ENCODE measurements around the gene PPFIA2. TPM values are rescaled to one million over a fixed set of nuclear protein-coding genes. Genes with fewer than 3 reads are reported as not detected.

The PPFIA2 gene
- total RNA-seq, 1 experiment from 2014 or later, result 10.2 TPM

- Histone ChIP-seq H3K4me1 (peaks cover 3% of the 10 kb centered on the region; the same call in 1 of the 2 replicates), H3K27ac (no peak overlapping the region), H3K36me3 (no peaks in the 10 kb centered on the region), H3K27me3 (no peaks in the 10 kb centered on the region), H3K9me3 (replicated peaks) (no peaks in the 10 kb centered on the region), H3K4me3 (no peak overlapping the region)
- DNase-seq, result no peak
These were observed 215.5 kb downstream of the PPFIA2 start for GRCh38 chr12:81543621-81544139.

- Histone ChIP-seq H3K9me3 (replicated peaks) (no peaks in the 10 kb centered on the region), H3K4me1 (peaks cover 3% of the 10 kb centered on the region; the same call in 1 of the 2 replicates), H3K4me3 (no peak overlapping the region), H3K27me3 (no peaks in the 10 kb centered on the region), H3K36me3 (no peaks in the 10 kb centered on the region), H3K27ac (peak overlapping the region; percentile 9; the same call in 1 of the 2 replicates)
- DNase-seq, result peak in 1 of 2 experiments; percentile 3
These were observed 216.8 kb downstream of the PPFIA2 start for GRCh38 chr12:81542065-81543010.

- DNase-seq, result no peak
- H3K27me3 ChIP-seq, result no peaks in the 10 kb centered on the region
These were observed 218.0 kb downstream of the PPFIA2 start for GRCh38 chr12:81541121-81541520.

GRCh38 chr12:81539279-81539678 is 219.9 kb downstream of the PPFIA2 start:
- Histone ChIP-seq H3K27ac (no peak overlapping the region), H3K27me3 (no peaks in the 10 kb centered on the region), H3K4me3 (no peak overlapping the region), H3K9me3 (replicated peaks) (no peaks in the 10 kb centered on the region), H3K36me3 (no peaks in the 10 kb centered on the region), H3K4me1 (peaks cover 3% of the 10 kb centered on the region; the same call in 1 of the 2 replicates)
- no peak for DNase-seq

More at GRCh38 chr12:81541121-81541520, 218.0 kb downstream of the PPFIA2 start:
- no peak overlapping the region for H3K27ac ChIP-seq
- H3K4me1 ChIP-seq, result peaks cover 3% of the 10 kb centered on the region; the same call in 1 of the 2 replicates
- H3K4me3 ChIP-seq, result no peak overlapping the region
- no peaks in the 10 kb centered on the region for H3K36me3 ChIP-seq
- H3K9me3 ChIP-seq (replicated peaks), result no peaks in the 10 kb centered on the region

- no peak overlapping the region for H3K4me3 ChIP-seq
- no peak overlapping the region for H3K27ac ChIP-seq
- no peaks in the 10 kb centered on the region for H3K9me3 ChIP-seq (replicated peaks)
- no peaks in the 10 kb centered on the region for H3K27me3 ChIP-seq
- H3K36me3 ChIP-seq, result no peaks in the 10 kb centered on the region
- H3K4me1 ChIP-seq, result no peaks in the 10 kb centered on the region
- no peak for DNase-seq
These were observed 226.1 kb downstream of the PPFIA2 start for GRCh38 chr12:81533054-81533453.

GRCh38 chr12:81530352-81530751 is 228.8 kb downstream of the PPFIA2 start:
- no peak overlapping the region for H3K4me3 ChIP-seq
- H3K9me3 ChIP-seq (replicated peaks), result no peaks in the 10 kb centered on the region
- no peaks in the 10 kb centered on the region for H3K27me3 ChIP-seq
- no peaks in the 10 kb centered on the region for H3K36me3 ChIP-seq
- H3K27ac ChIP-seq, result no peak overlapping the region
- no peak for DNase-seq
- no peaks in the 10 kb centered on the region for H3K4me1 ChIP-seq

- Histone ChIP-seq H3K27me3 (no peaks in the 10 kb centered on the region), H3K4me3 (no peak overlapping the region), H3K4me1 (no peaks in the 10 kb centered on the region), H3K36me3 (no peaks in the 10 kb centered on the region), H3K9me3 (replicated peaks) (no peaks in the 10 kb centered on the region), H3K27ac (no peak overlapping the region)
- no peak for DNase-seq
These were observed 238.8 kb downstream of the PPFIA2 start for GRCh38 chr12:81520064-81520945.

- H3K4me1 ChIP-seq, result no peaks in the 10 kb centered on the region
- H3K36me3 ChIP-seq, result no peaks in the 10 kb centered on the region
- DNase-seq, result no peak
- H3K9me3 ChIP-seq (replicated peaks), result no peaks in the 10 kb centered on the region
- H3K27ac ChIP-seq, result no peak overlapping the region
- H3K27me3 ChIP-seq, result no peaks in the 10 kb centered on the region
- H3K4me3 ChIP-seq, result no peak overlapping the region
These were observed 240.5 kb downstream of the PPFIA2 start for GRCh38 chr12:81518638-81519037.

GRCh38 chr12:81517296-81517695 is 241.9 kb downstream of the PPFIA2 start:
- DNase-seq, result no peak
- H3K27me3 ChIP-seq, result no peaks in the 10 kb centered on the region
- H3K27ac ChIP-seq, result no peak overlapping the region
- H3K4me3 ChIP-seq, result no peak overlapping the region
- no peaks in the 10 kb centered on the region for H3K9me3 ChIP-seq (replicated peaks)
- H3K36me3 ChIP-seq, result no peaks in the 10 kb centered on the region
- no peaks in the 10 kb centered on the region for H3K4me1 ChIP-seq

GRCh38 chr12:81502912-81503695 is 256.0 kb downstream of the PPFIA2 start:
- H3K27ac ChIP-seq, result no peak overlapping the region
- DNase-seq, result peak; percentile 31 to 43
- H3K4me1 ChIP-seq, result no peaks in the 10 kb centered on the region

GRCh38 chr12:81500788-81501187 is 258.4 kb downstream of the PPFIA2 start:
- DNase-seq, result no peak
- no peak overlapping the region for H3K4me3 ChIP-seq
- H3K27me3 ChIP-seq, result no peaks in the 10 kb centered on the region
- 0 out of 2 replicates have a peak, but pooled peaks cover 3% of the 10 kb centered on the region for H3K9me3 ChIP-seq (replicated peaks)
- H3K27ac ChIP-seq, result no peak overlapping the region
- H3K36me3 ChIP-seq, result no peaks in the 10 kb centered on the region
- no peaks in the 10 kb centered on the region for H3K4me1 ChIP-seq

More at GRCh38 chr12:81502912-81503695, 256.0 kb downstream of the PPFIA2 start:
- no peaks in the 10 kb centered on the region for H3K27me3 ChIP-seq
- 0 out of 2 replicates have a peak, but pooled peaks cover 3% of the 10 kb centered on the region for H3K9me3 ChIP-seq (replicated peaks)
- H3K36me3 ChIP-seq, result no peaks in the 10 kb centered on the region
- H3K4me3 ChIP-seq, result no peak overlapping the region

GRCh38 chr12:81499809-81500208 is 259.3 kb downstream of the PPFIA2 start:
- Histone ChIP-seq H3K4me3 (no peak overlapping the region), H3K27me3 (no peaks in the 10 kb centered on the region), H3K9me3 (replicated peaks) (0 out of 2 replicates have a peak, but pooled peaks cover 3% of the 10 kb centered on the region), H3K4me1 (no peaks in the 10 kb centered on the region), H3K27ac (no peak overlapping the region), H3K36me3 (no peaks in the 10 kb centered on the region)
- DNase-seq, result no peak

- Histone ChIP-seq H3K4me1 (0 out of 2 replicates have a peak, but pooled peaks cover 9% of the 10 kb centered on the region), H3K9me3 (replicated peaks) (no peaks in the 10 kb centered on the region), H3K27ac (no peak overlapping the region), H3K4me3 (no peak overlapping the region), H3K36me3 (no peaks in the 10 kb centered on the region), H3K27me3 (no peaks in the 10 kb centered on the region)
- DNase-seq, result peak; percentile 48 to 72
These were observed 266.9 kb downstream of the PPFIA2 start for GRCh38 chr12:81492131-81492720.
